HG03439 (cell line): ENCODE results near the gene HNRNPUL1.
"Not testable (repeated sequence)": the region's sequence is repeated elsewhere in the genome, so short reads cannot be mapped to it uniquely, and the experiment has no call there.

ENCODE experiments used
- ATAC-seq: cut with Tn5 transposase; IDR thresholded peaks from one replicate; pipeline ENCODE4 v1.9.1; 2021; ENCODE audit warnings: mild to moderate bottlenecking, moderate library complexity; ENCODE audit not compliant: unreplicated experiment

HNRNPUL1 gene

GRCh38 chr19:41263850-41264580 is at the start of gene HNRNPUL1:
Gene HNRNPUL1 (plus strand): TSS chr19:41264372. CDS start chr19:41264504, 132 bp downstream.
- peak; percentile 74 for ATAC-seq

GRCh38 chr19:41217741-41218140 is 46.4 kb upstream of the HNRNPUL1 start:
- ATAC-seq = no peak

GRCh38 chr19:41218249-41218614 is 45.9 kb upstream of the HNRNPUL1 start:
- ATAC-seq = no peak

GRCh38 chr19:41218615-41219507 is 45.3 kb upstream of the HNRNPUL1 start, which contains the start of gene AXL:
Gene AXL (plus strand): TSS chr19:41219223. CDS start chr19:41219393, 170 bp downstream.
- no peak for ATAC-seq

GRCh38 chr19:41219924-41220567 is 44.1 kb upstream of the HNRNPUL1 start:
- ATAC-seq = no peak

GRCh38 chr19:41220811-41221210 is 43.4 kb upstream of the HNRNPUL1 start:
- no peak for ATAC-seq

- ATAC-seq = no peak
Measured at GRCh38 chr19:41221514-41222205, 42.5 kb upstream of the HNRNPUL1 start.

GRCh38 chr19:41222240-41222639 is 41.9 kb upstream of the HNRNPUL1 start:
- ATAC-seq = no peak

- no peak for ATAC-seq
Measured at GRCh38 chr19:41223431-41224234, 40.5 kb upstream of the HNRNPUL1 start.

- ATAC-seq = no peak
Measured at GRCh38 chr19:41224632-41225031, 39.5 kb upstream of the HNRNPUL1 start.

GRCh38 chr19:41225238-41226052 is 38.7 kb upstream of the HNRNPUL1 start:
- no peak for ATAC-seq

GRCh38 chr19:41226053-41226873 is 37.9 kb upstream of the HNRNPUL1 start:
- no peak for ATAC-seq

- ATAC-seq = no peak
Measured at GRCh38 chr19:41226874-41227390, 37.2 kb upstream of the HNRNPUL1 start.

GRCh38 chr19:41228486-41228885 is 35.7 kb upstream of the HNRNPUL1 start:
- no peak for ATAC-seq

GRCh38 chr19:41229338-41229737 is 34.8 kb upstream of the HNRNPUL1 start:
- ATAC-seq = not testable (repeated sequence)

- no peak for ATAC-seq
Measured at GRCh38 chr19:41230067-41230857, 33.9 kb upstream of the HNRNPUL1 start.

- no peak for ATAC-seq
Measured at GRCh38 chr19:41232686-41233085, 31.5 kb upstream of the HNRNPUL1 start.
